Activated CD4-positive, alpha-beta T cell treated with anti-CD3 and anti-CD28 coated beads for 1 hour (primary cell): ENCODE measurements around the gene PLET1.
"Not testable (repeated sequence)": the region's sequence is repeated elsewhere in the genome, so short reads cannot be mapped to it uniquely, and the experiment has no call there.

ENCODE experiments used
- DNase-seq: peaks from one replicate; pipeline ENCODE4 v3.0.0-alpha.2; 2020

The PLET1 gene

GRCh38 chr11:112206071-112206470, 54.6 kb downstream of the PLET1 start:
- DNase-seq: no peak

GRCh38 chr11:112200252-112200651, 60.4 kb downstream of the PLET1 start:
- no peak for DNase-seq

DNA sequence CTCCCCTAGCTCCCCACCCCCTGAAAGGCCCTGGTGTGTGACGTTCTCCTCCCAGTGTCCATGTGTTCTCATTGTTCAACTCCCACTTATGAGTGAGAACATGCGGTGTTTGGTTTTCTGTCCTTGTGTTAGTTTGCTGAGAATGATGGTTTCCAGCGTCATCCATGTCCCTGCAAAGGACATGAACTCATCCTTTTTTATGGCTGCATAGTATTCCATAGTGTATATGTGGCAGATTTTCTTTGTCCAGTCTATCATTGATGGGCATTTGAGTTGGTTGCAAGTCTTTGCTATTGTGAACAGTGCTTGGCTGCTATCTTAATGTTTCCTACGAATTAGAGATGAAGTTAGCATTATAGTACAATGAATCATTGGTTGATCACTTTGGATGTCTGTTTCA, 61.6 kb downstream of the PLET1 start:
- not testable (repeated sequence) for DNase-seq
